ENCODE measurements around the gene POLR3GL.
A peak's percentile ranks its signal among the peaks of the same experiment; 100 is the strongest.

POLR3GL gene

DNA sequence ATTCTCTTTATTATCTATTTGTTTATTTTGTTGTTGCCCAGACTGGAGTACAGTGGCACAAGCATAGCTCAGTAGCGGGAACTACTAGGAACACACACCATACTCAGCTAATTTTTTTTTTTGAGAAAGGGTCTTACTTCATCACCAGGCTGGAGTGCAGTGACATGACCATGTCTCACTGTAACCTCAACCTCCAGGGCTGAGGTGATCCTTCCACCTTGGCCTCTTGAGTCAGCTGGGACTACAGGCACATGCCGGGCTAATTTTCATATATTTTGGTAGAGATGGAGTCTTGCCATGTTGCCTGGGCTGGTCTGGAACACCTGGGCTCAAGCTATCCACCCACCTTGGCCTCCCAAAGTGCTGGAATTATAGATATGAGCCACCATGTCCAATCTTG lies 37.2 kb downstream of the POLR3GL start:
- TF ChIP-seq, protein P1, sequence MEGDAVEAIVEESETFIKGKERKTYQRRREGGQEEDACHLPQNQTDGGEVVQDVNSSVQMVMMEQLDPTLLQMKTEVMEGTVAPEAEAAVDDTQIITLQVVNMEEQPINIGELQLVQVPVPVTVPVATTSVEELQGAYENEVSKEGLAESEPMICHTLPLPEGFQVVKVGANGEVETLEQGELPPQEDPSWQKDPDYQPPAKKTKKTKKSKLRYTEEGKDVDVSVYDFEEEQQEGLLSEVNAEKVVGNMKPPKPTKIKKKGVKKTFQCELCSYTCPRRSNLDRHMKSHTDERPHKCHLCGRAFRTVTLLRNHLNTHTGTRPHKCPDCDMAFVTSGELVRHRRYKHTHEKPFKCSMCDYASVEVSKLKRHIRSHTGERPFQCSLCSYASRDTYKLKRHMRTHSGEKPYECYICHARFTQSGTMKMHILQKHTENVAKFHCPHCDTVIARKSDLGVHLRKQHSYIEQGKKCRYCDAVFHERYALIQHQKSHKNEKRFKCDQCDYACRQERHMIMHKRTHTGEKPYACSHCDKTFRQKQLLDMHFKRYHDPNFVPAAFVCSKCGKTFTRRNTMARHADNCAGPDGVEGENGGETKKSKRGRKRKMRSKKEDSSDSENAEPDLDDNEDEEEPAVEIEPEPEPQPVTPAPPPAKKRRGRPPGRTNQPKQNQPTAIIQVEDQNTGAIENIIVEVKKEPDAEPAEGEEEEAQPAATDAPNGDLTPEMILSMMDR (IDR thresholded peaks at IDR 0.05; ENCODE audit: poor library complexity, severe bottlenecking) = no peak
- H3K4me3 ChIP-seq (ENCODE audit: severe bottlenecking) = no peak overlapping the region
- H3K9me3 ChIP-seq (ENCODE audit: severe bottlenecking) = no peaks in the 10 kb centered on the region
- H3K27me3 ChIP-seq (ENCODE audit: insufficient read depth, poor library complexity, severe bottlenecking) = no peaks in the 10 kb centered on the region
- H3K27ac ChIP-seq (ENCODE audit: poor library complexity, severe bottlenecking) = no peak overlapping the region
- peaks cover 22% of the 10 kb centered on the region for H3K4me1 ChIP-seq (ENCODE audit: insufficient read depth, poor library complexity, severe bottlenecking)
- H3K36me3 ChIP-seq (ENCODE audit: low read depth) = no peaks in the 10 kb centered on the region
- ATAC-seq (ENCODE audit: low read depth) (no peak), DNase-seq (ENCODE audit: low spot score) (no peak)

- H3K4me1 ChIP-seq (ENCODE audit: insufficient read depth, poor library complexity, severe bottlenecking) = peaks cover 3% of the 10 kb centered on the region
- H3K9me3 ChIP-seq (ENCODE audit: severe bottlenecking) = no peaks in the 10 kb centered on the region
- H3K36me3 ChIP-seq (ENCODE audit: low read depth) = no peaks in the 10 kb centered on the region
- H3K4me3 ChIP-seq (ENCODE audit: severe bottlenecking) = no peak overlapping the region
- H3K27me3 ChIP-seq (ENCODE audit: insufficient read depth, poor library complexity, severe bottlenecking) = no peaks in the 10 kb centered on the region
- ATAC-seq (ENCODE audit: low read depth) = no peak
- DNase-seq (ENCODE audit: low spot score) = no peak
- TF ChIP-seq, protein P1 (IDR thresholded peaks at IDR 0.05; ENCODE audit: poor library complexity, severe bottlenecking) = peak; percentile 68
- H3K27ac ChIP-seq (ENCODE audit: poor library complexity, severe bottlenecking) = peak overlapping the region; percentile 13
These were observed 43.1 kb downstream of the POLR3GL start for GRCh38 chr1:146007489-146008133.

- H3K9me3 ChIP-seq (ENCODE audit: severe bottlenecking) = no peaks in the 10 kb centered on the region
- peaks cover 3% of the 10 kb centered on the region for H3K4me1 ChIP-seq (ENCODE audit: insufficient read depth, poor library complexity, severe bottlenecking)
- H3K27me3 ChIP-seq (ENCODE audit: insufficient read depth, poor library complexity, severe bottlenecking) = no peaks in the 10 kb centered on the region
- H3K27ac ChIP-seq (ENCODE audit: poor library complexity, severe bottlenecking) = no peak overlapping the region
- H3K36me3 ChIP-seq (ENCODE audit: low read depth) = no peaks in the 10 kb centered on the region
- H3K4me3 ChIP-seq (ENCODE audit: severe bottlenecking) = no peak overlapping the region
- TF ChIP-seq, protein P1 (IDR thresholded peaks at IDR 0.05; ENCODE audit: poor library complexity, severe bottlenecking) = no peak
- DNase-seq (ENCODE audit: low spot score) (no peak), ATAC-seq (ENCODE audit: low read depth) (no peak)
These were observed 45.7 kb downstream of the POLR3GL start for GRCh38 chr1:146010126-146010738.

- DNase-seq (ENCODE audit: low spot score) (no peak), ATAC-seq (ENCODE audit: low read depth) (peak; percentile 72; the same call in 2 of the 3 replicates)
- Histone ChIP-seq H3K36me3 (ENCODE audit: low read depth) (no peaks in the 10 kb centered on the region), H3K4me1 (ENCODE audit: insufficient read depth, poor library complexity, severe bottlenecking) (no peaks in the 10 kb centered on the region), H3K27me3 (ENCODE audit: insufficient read depth, poor library complexity, severe bottlenecking) (no peaks in the 10 kb centered on the region), H3K27ac (ENCODE audit: poor library complexity, severe bottlenecking) (no peak overlapping the region), H3K4me3 (ENCODE audit: severe bottlenecking) (no peak overlapping the region), H3K9me3 (ENCODE audit: severe bottlenecking) (no peaks in the 10 kb centered on the region)
- TF ChIP-seq, protein P1 (IDR thresholded peaks at IDR 0.05; ENCODE audit: poor library complexity, severe bottlenecking) = peak; percentile 96
These were observed 48.4 kb downstream of the POLR3GL start for GRCh38 chr1:146012703-146013558.
